Fibroblast of lung (primary cell): ENCODE data around the gene DDX31. TPM values are rescaled to one million over a fixed set of nuclear protein-coding genes. Genes with fewer than 3 reads are reported as not detected.

Source experiments
- DNase-seq, 2 donors: peaks; one replicate each; pipeline versions ENCODE4 v3.0.0 to v3.0.0-alpha.2; 2010; ENCODE audit warnings: low read depth in 2 of 2
- H2AFZ ChIP-seq: 2 replicates; pipeline ENCODE4 v1.5.1; 2012; ENCODE audit warnings: low read length, control low read depth, inconsistent platforms
- H3K27ac ChIP-seq: 2 replicates; pipeline ENCODE4 v1.5.1; 2011; ENCODE audit warnings: low read length, control low read depth; ENCODE audit not compliant: insufficient read depth
- H3K27me3 ChIP-seq: 2 replicates; pipeline ENCODE4 v1.5.1; 2011; ENCODE audit warnings: mild to moderate bottlenecking, low read length; ENCODE audit not compliant: control insufficient read depth, insufficient read depth
- H3K36me3 ChIP-seq: 2 replicates; pipeline ENCODE4 v1.5.1; 2011; ENCODE audit warnings: low read length; ENCODE audit not compliant: control insufficient read depth, insufficient read depth
- H3K4me1 ChIP-seq: 2 replicates; pipeline ENCODE4 v1.5.1; 2011; ENCODE audit warnings: low read length; ENCODE audit not compliant: control insufficient read depth, insufficient read depth; ENCODE audit errors: extremely low read depth
- H3K4me2 ChIP-seq: 2 replicates; pipeline ENCODE4 v1.5.1; 2011; ENCODE audit warnings: low read length, control low read depth; ENCODE audit not compliant: insufficient read depth; ENCODE audit errors: extremely low read depth
- H3K4me3 ChIP-seq, 4 experiments: fragments of 200-600 bp in 1 of 4; sonication (generic) in 1 of 4; replicated peaks in 1 of 4; 2 replicates each; pipeline ENCODE4 v1.5.1; 2011 to 2016; ENCODE audit warnings: low read length in 4 of 4, low read depth in 3 of 4, mild to moderate bottlenecking in 3 of 4, control low read depth in 2 of 4, inconsistent platforms in 1 of 4, mixed read lengths in 1 of 4; ENCODE audit not compliant: insufficient read depth in 1 of 4; ENCODE audit errors: control extremely low read depth in 1 of 4
- H3K79me2 ChIP-seq: 2 replicates; pipeline ENCODE4 v1.5.1; 2012; ENCODE audit warnings: mild to moderate bottlenecking, low read length, inconsistent platforms; ENCODE audit not compliant: control insufficient read depth, insufficient read depth
- H3K9ac ChIP-seq: 2 replicates; pipeline ENCODE4 v1.5.1; 2011; ENCODE audit warnings: mild to moderate bottlenecking, low read length, control low read depth; ENCODE audit not compliant: insufficient read depth
- H3K9me3 ChIP-seq: 2 replicates; pipeline ENCODE4 v1.5.1; 2012; ENCODE audit warnings: low read depth, low read length; ENCODE audit not compliant: control insufficient read depth, insufficient read depth
- H4K20me1 ChIP-seq: 2 replicates; pipeline ENCODE4 v1.5.1; 2011; ENCODE audit warnings: low read length; ENCODE audit not compliant: control insufficient read depth, insufficient read depth; ENCODE audit errors: extremely low read depth
- CTCF ChIP-seq, 2 donors: IDR thresholded peaks in 1 of 2; conservative IDR thresholded peaks in 1 of 2; 1 replicate in 1 of 2; 2 replicates in 1 of 2; pipeline ENCODE4 v1.5.1; 2011 to 2012; ENCODE audit warnings: low read length in 2 of 2, control low read depth in 1 of 2, inconsistent platforms in 1 of 2, low read depth in 1 of 2, mild to moderate bottlenecking in 1 of 2
- EZH2 ChIP-seq: IDR thresholded peaks from 2 replicates; pipeline ENCODE4 v1.5.1; 2012; ENCODE audit warnings: low read length, control low read depth, mild to moderate bottlenecking; ENCODE audit errors: missing control alignments
- polyA plus RNA-seq, 2 donors: library from polyadenylated mRNA; depleted of rRNA in 1 of 2; stranded (reverse) in 1 of 2; unstranded in 1 of 2; fragments of >200 nt; gene quantifications; 2 replicates each; pipeline ENCODE4 v1.2.1, GENCODE V29; 2011 to 2012; ENCODE audit warnings: missing spikeins in 1 of 2
- total RNA-seq: library from RNA; depleted of rRNA; stranded (reverse); fragments of >200 nt; gene quantifications from 2 replicates; pipeline ENCODE4 v1.2.1, GENCODE V29; 2014

DDX31 gene
- total and polyA plus RNA-seq, 2 donors (not counting 1 experiment from before 2014, with no cell fraction given), result 10.1 to 10.8 TPM

- H3K27me3 ChIP-seq, result peaks cover 10% of the 10 kb centered on the region
Measured at GRCh38 chr9:132559711-132560110, 110.1 kb downstream of the DDX31 start.

GRCh38 chr9:132557159-132557558, 112.6 kb downstream of the DDX31 start:
- H2AFZ ChIP-seq, result no peak overlapping the region

More at GRCh38 chr9:132559711-132560110, 110.1 kb downstream of the DDX31 start:
- Histone ChIP-seq H3K79me2 (no peaks in the 10 kb centered on the region), H2AFZ (no peak overlapping the region), H3K4me2 (no peak overlapping the region), H3K4me3 (no peak overlapping the region), H3K27ac (no peak overlapping the region), H4K20me1 (no peaks in the 10 kb centered on the region), H3K9ac (no peak overlapping the region), H3K4me1 (no peaks in the 10 kb centered on the region), H3K9me3 (no peaks in the 10 kb centered on the region), H3K36me3 (no peaks in the 10 kb centered on the region)
- no peak for DNase-seq
- TF ChIP-seq CTCF (conservative IDR thresholded peaks at IDR 0.05 in 1 of 2, IDR thresholded peaks at IDR 0.05 in 1 of 2; ENCODE audit: low read depth in 1 of 2, low read length in 2 of 2) (no peak), EZH2 (no peak)

GRCh38 chr9:132556714-132557113, 113.1 kb downstream of the DDX31 start:
- Histone ChIP-seq H3K36me3 (no peaks in the 10 kb centered on the region), H3K79me2 (no peaks in the 10 kb centered on the region), H3K4me2 (no peak overlapping the region), H3K4me1 (no peaks in the 10 kb centered on the region), H3K4me3 (no peak overlapping the region), H3K27me3 (peaks cover 7% of the 10 kb centered on the region), H2AFZ (no peak overlapping the region), H4K20me1 (no peaks in the 10 kb centered on the region), H3K9ac (no peak overlapping the region), H3K9me3 (no peaks in the 10 kb centered on the region), H3K27ac (no peak overlapping the region)
- no peak for TF ChIP-seq CTCF (conservative IDR thresholded peaks at IDR 0.05 in 1 of 2, IDR thresholded peaks at IDR 0.05 in 1 of 2; ENCODE audit: low read depth in 1 of 2, low read length in 2 of 2)
- no peak for TF ChIP-seq EZH2
- DNase-seq, result no peak

More at GRCh38 chr9:132557159-132557558, 112.6 kb downstream of the DDX31 start:
- Histone ChIP-seq H3K9me3 (no peaks in the 10 kb centered on the region), H3K79me2 (no peaks in the 10 kb centered on the region), H3K27me3 (peaks cover 10% of the 10 kb centered on the region), H3K36me3 (no peaks in the 10 kb centered on the region), H3K4me1 (no peaks in the 10 kb centered on the region), H4K20me1 (no peaks in the 10 kb centered on the region), H3K4me3 (no peak overlapping the region), H3K27ac (no peak overlapping the region), H3K4me2 (no peak overlapping the region), H3K9ac (no peak overlapping the region)
- no peak for TF ChIP-seq EZH2
- no peak for TF ChIP-seq CTCF (conservative IDR thresholded peaks at IDR 0.05 in 1 of 2, IDR thresholded peaks at IDR 0.05 in 1 of 2; ENCODE audit: low read depth in 1 of 2, low read length in 2 of 2)
- DNase-seq, result no peak
